DMS53 treated with DMSO at 0.1 percent for 48 hours (cell line): ENCODE measurements around the gene TCERG1.

Experiments
- DNase-seq: peaks from one replicate; lab custom pipeline; 2025; ENCODE audit not compliant: unreplicated experiment; lab: John Stamatoyannopoulos, UW

The TCERG1 gene

GRCh38 chr5:146446861-146447733 is at the start of gene TCERG1:
TSS of gene TCERG1 (plus strand) at chr5:146447333. CDS start at chr5:146447350, 17 bp downstream.
- DNase-seq: peak; percentile 99

GRCh38 chr5:146398826-146399225 is 48.3 kb upstream of the TCERG1 start:
- DNase-seq: no peak

GRCh38 chr5:146399481-146399880 is 47.7 kb upstream of the TCERG1 start:
- DNase-seq: no peak

- DNase-seq: no peak
These were observed 46.9 kb upstream of the TCERG1 start for GRCh38 chr5:146400201-146400600.

- no peak for DNase-seq
These were observed 46.1 kb upstream of the TCERG1 start for GRCh38 chr5:146401021-146401420.

- DNase-seq: no peak
These were observed 44.2 kb upstream of the TCERG1 start for GRCh38 chr5:146402949-146403348.

GRCh38 chr5:146409054-146409671 is 38.0 kb upstream of the TCERG1 start:
- no peak for DNase-seq

- no peak for DNase-seq
These were observed 36.9 kb upstream of the TCERG1 start for GRCh38 chr5:146410272-146410671.

- DNase-seq: no peak
These were observed 27.4 kb upstream of the TCERG1 start for GRCh38 chr5:146419696-146420095.

- DNase-seq: no peak
These were observed 22.1 kb upstream of the TCERG1 start for GRCh38 chr5:146425023-146425422.

- no peak for DNase-seq
These were observed 20.8 kb upstream of the TCERG1 start for GRCh38 chr5:146426305-146426704.

GRCh38 chr5:146426853-146427618 is 20.1 kb upstream of the TCERG1 start:
- DNase-seq: peak; percentile 64

- DNase-seq: no peak
These were observed 19.5 kb upstream of the TCERG1 start for GRCh38 chr5:146427619-146427997.

GRCh38 chr5:146428658-146429057 is 18.5 kb upstream of the TCERG1 start:
- no peak for DNase-seq

- no peak for DNase-seq
These were observed 6.8 kb upstream of the TCERG1 start for GRCh38 chr5:146440353-146440752.

- no peak for DNase-seq
These were observed 6.2 kb upstream of the TCERG1 start for GRCh38 chr5:146440870-146441495.

- no peak for DNase-seq
These were observed 5.2 kb upstream of the TCERG1 start for GRCh38 chr5:146441896-146442295.

- peak; percentile 47 for DNase-seq
These were observed 724 bp downstream of the TCERG1 start for GRCh38 chr5:146447734-146448380.

GRCh38 chr5:146448783-146449519 is 1.8 kb downstream of the TCERG1 start:
- DNase-seq: no peak

- no peak for DNase-seq
These were observed 2.9 kb downstream of the TCERG1 start for GRCh38 chr5:146450002-146450401.
